ENCODE results near the gene SLC22A16. TPM values are rescaled to one million over a fixed set of nuclear protein-coding genes. Genes with fewer than 3 reads are reported as not detected.
"Not testable (repeated sequence)": the region's sequence is repeated elsewhere in the genome, so short reads cannot be mapped to it uniquely, and the experiment has no call there.

Gene SLC22A16
- total and polyA plus RNA-seq, 10 donors, result 0.07 to 2.8 (median 1.1) TPM; not detected in 2

- no peak for TF ChIP-seq POLR2AphosphoS5 (IDR thresholded peaks at IDR 0.05)
- no peak for TF ChIP-seq POLR2A (IDR thresholded peaks at IDR 0.05)
- TF ChIP-seq, protein P1, sequence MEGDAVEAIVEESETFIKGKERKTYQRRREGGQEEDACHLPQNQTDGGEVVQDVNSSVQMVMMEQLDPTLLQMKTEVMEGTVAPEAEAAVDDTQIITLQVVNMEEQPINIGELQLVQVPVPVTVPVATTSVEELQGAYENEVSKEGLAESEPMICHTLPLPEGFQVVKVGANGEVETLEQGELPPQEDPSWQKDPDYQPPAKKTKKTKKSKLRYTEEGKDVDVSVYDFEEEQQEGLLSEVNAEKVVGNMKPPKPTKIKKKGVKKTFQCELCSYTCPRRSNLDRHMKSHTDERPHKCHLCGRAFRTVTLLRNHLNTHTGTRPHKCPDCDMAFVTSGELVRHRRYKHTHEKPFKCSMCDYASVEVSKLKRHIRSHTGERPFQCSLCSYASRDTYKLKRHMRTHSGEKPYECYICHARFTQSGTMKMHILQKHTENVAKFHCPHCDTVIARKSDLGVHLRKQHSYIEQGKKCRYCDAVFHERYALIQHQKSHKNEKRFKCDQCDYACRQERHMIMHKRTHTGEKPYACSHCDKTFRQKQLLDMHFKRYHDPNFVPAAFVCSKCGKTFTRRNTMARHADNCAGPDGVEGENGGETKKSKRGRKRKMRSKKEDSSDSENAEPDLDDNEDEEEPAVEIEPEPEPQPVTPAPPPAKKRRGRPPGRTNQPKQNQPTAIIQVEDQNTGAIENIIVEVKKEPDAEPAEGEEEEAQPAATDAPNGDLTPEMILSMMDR (IDR thresholded peaks at IDR 0.05 in 8 of 11, conservative IDR thresholded peaks at IDR 0.05 in 3 of 11), result no peak
- DNase-seq, result no peak
- no peak overlapping the region for H3K27ac ChIP-seq
- intact Hi-C loops (cut with DNase I; ENCODE audit: low total_unique reads), result no loop called here
- H3K4me1 ChIP-seq, result no peaks in the 10 kb centered on the region
- H3K36me3 ChIP-seq, result no peaks in the 10 kb centered on the region
- H3K4me3 ChIP-seq, result no peak overlapping the region
- peaks cover 0 to 39% (median 31%) of the 10 kb centered on the region in 8 donors for H3K9me3 ChIP-seq
- H3K27me3 ChIP-seq (replicated peaks in 1 of 7), result peaks cover 0 to 5% (median 0%) of the 10 kb centered on the region in 7 donors
- 84 to 94% (median 92%) methylated on average over 2 of the region's 2 CpGs for WGBS, 5 donors
These were observed 17.3 kb downstream of the SLC22A16 start for GRCh38 chr6:110459137-110459536.

GRCh38 chr6:110458476-110458875 lies 17.9 kb downstream of the SLC22A16 start:
- Histone ChIP-seq H3K4me3 (no peak overlapping the region), H3K36me3 (no peaks in the 10 kb centered on the region), H3K4me1 (no peaks in the 10 kb centered on the region), H3K27me3 (replicated peaks in 1 of 7) (peaks cover 0 to 5% (median 0%) of the 10 kb centered on the region in 7 donors), H3K9me3 (peaks cover 0 to 32% (median 25%) of the 10 kb centered on the region in 8 donors), H3K27ac (no peak overlapping the region)
- intact Hi-C loops (cut with DNase I; ENCODE audit: low total_unique reads), result no loop called here
- 96 to 100% (median 98%) methylated on average over 1 of the region's 1 CpG for WGBS, 5 donors
- TF ChIP-seq POLR2A (IDR thresholded peaks at IDR 0.05), result no peak
- TF ChIP-seq POLR2AphosphoS5 (IDR thresholded peaks at IDR 0.05), result no peak
- TF ChIP-seq, protein P1 (IDR thresholded peaks at IDR 0.05 in 8 of 11, conservative IDR thresholded peaks at IDR 0.05 in 3 of 11), result no peak
- no peak for DNase-seq

DNA sequence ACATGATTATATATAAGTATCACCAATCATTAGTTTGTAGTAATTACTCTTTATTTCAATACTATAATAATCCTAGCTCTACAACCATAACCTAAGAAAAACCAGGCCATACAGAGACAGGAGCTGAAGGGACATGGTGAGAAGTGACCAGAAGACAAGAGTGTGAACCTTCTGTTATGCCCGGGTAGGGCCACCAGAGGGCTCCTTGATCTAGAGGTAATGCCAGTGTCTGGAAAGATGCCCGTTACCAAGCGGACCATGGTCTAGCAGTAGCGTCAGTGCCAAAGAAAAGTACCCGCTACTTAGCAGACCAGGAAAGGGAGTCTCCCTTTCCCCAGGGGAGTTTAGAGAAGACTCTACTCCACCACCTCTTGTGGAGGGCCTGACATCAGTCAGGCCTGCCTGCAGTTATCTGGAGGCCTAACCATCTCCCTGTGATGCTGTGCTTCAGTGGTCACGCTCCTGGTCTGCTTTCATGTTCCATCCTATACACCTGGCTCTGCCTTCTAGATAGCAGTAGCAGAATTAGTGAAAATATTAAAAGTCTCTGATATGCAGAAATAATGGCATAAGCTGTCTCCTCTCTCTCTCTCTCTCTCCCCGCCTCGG lies 18.7 kb downstream of the SLC22A16 start:
- not testable (repeated sequence) for H3K4me1 ChIP-seq

GRCh38 chr6:110456694-110457093 lies 19.7 kb downstream of the SLC22A16 start:
- no peak for DNase-seq
- 84 to 93% (median 91%) methylated on average over 3 of the region's 3 CpGs for WGBS, 5 donors
- intact Hi-C loops (cut with DNase I; ENCODE audit: low total_unique reads), result no loop called here
- Histone ChIP-seq H3K4me3 (no peak overlapping the region), H3K27ac (no peak overlapping the region), H3K27me3 (replicated peaks in 1 of 7) (peaks cover 0 to 5% (median 0%) of the 10 kb centered on the region in 7 donors), H3K4me1 (no peaks in the 10 kb centered on the region), H3K9me3 (peaks cover 0 to 15% (median 8%) of the 10 kb centered on the region in 8 donors), H3K36me3 (no peaks in the 10 kb centered on the region)
- TF ChIP-seq POLR2A (IDR thresholded peaks at IDR 0.05) (no peak), POLR2AphosphoS5 (IDR thresholded peaks at IDR 0.05) (no peak)
- TF ChIP-seq, protein P1 (IDR thresholded peaks at IDR 0.05 in 8 of 11, conservative IDR thresholded peaks at IDR 0.05 in 3 of 11), result no peak

More for the DNA sequence above, 18.7 kb downstream of the SLC22A16 start:
- H3K27me3 ChIP-seq (replicated peaks in 1 of 7); H3K4me3 ChIP-seq; H3K27ac ChIP-seq; H3K36me3 ChIP-seq; intact Hi-C loops (cut with DNase I; ENCODE audit: low total_unique reads); DNase-seq: not testable (repeated sequence)
- WGBS, 5 donors, result 81 to 87% (median 84%) methylated on average over 7 to 8 of the region's 8 CpGs
- TF ChIP-seq, protein P1 (IDR thresholded peaks at IDR 0.05 in 8 of 11, conservative IDR thresholded peaks at IDR 0.05 in 3 of 11), result peak in 5 of 11 experiments; percentile 20 to 45 (median 35)
- peaks cover 0 to 24% (median 17%) of the 10 kb centered on the region in 8 donors for H3K9me3 ChIP-seq
